IPS-15b (cell line): Measurements from ENCODE around the gene PHACTR2.
A peak's percentile ranks its signal among the peaks of the same experiment; 100 is the strongest.

ENCODE experiments used
- H3K27me3 ChIP-seq: one replicate; pipeline ENCODE4 v1.6.1; 2013; ENCODE audit warnings: low read length; ENCODE audit not compliant: control insufficient read depth, insufficient read depth
- H3K36me3 ChIP-seq: one replicate; pipeline ENCODE4 v1.6.1; 2013; ENCODE audit warnings: low read length; ENCODE audit not compliant: control insufficient read depth, insufficient read depth
- H3K4me1 ChIP-seq: one replicate; pipeline ENCODE4 v1.6.1; 2013; ENCODE audit warnings: mild to moderate bottlenecking, low read length; ENCODE audit not compliant: control insufficient read depth, insufficient read depth
- H3K4me3 ChIP-seq: one replicate; pipeline ENCODE4 v1.5.1; 2013; ENCODE audit warnings: low read depth, low read length
- H3K9ac ChIP-seq: one replicate; pipeline ENCODE4 v1.6.1; 2013; ENCODE audit warnings: low read depth, mild to moderate bottlenecking, low read length
- H3K9me3 ChIP-seq: one replicate; pipeline ENCODE4 v1.6.1; 2013; ENCODE audit warnings: mild to moderate bottlenecking, low read length; ENCODE audit not compliant: control insufficient read depth, insufficient read depth

PHACTR2 gene

DNA sequence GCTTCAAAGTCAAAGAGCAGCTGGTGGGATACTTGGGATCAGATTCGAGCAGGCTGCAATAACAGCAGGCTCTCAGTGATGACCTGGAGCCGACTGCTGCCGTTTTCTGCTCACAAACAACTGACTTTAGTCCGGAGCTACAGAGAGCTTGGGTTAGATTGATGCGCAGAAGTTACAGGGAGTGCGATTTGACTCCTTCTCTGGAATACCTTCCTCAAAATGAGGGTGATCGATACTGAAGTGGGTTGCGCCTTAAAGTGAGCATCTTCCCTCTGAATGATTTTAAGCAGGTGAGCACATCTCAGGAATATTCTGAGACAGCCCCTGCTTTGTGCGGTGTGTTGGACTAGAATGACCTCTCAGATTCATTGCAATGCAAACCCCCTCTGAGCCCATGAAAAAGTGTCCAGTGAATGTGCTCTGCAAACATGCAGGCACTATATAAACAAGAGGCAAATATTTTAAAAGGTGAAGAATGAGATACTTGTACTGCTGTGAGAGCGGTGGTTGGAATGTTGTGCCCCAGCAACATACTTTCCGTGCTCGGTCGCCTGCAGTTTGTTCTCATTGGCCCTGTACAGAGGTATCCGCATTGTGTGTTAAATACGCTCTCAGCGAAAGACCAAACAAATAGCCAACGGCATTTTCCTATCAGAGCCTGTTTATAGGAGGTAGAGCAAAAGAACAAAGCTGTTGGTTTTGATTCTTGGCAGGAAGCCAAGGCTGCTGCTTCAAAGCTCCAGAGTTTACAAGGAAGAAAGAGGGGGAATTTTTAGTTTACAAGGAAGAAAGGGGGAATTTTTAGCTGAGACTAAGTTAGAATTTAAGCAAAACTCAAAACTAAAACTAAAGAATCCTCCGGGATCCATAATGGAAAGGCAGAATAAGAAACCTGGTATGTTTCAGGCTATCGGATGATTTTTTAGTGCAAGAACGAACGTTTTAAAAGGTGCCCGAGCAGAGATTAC lies 67.7 kb downstream of the PHACTR2 start:
- peak overlapping the region; percentile 70 for H3K9ac ChIP-seq

DNA sequence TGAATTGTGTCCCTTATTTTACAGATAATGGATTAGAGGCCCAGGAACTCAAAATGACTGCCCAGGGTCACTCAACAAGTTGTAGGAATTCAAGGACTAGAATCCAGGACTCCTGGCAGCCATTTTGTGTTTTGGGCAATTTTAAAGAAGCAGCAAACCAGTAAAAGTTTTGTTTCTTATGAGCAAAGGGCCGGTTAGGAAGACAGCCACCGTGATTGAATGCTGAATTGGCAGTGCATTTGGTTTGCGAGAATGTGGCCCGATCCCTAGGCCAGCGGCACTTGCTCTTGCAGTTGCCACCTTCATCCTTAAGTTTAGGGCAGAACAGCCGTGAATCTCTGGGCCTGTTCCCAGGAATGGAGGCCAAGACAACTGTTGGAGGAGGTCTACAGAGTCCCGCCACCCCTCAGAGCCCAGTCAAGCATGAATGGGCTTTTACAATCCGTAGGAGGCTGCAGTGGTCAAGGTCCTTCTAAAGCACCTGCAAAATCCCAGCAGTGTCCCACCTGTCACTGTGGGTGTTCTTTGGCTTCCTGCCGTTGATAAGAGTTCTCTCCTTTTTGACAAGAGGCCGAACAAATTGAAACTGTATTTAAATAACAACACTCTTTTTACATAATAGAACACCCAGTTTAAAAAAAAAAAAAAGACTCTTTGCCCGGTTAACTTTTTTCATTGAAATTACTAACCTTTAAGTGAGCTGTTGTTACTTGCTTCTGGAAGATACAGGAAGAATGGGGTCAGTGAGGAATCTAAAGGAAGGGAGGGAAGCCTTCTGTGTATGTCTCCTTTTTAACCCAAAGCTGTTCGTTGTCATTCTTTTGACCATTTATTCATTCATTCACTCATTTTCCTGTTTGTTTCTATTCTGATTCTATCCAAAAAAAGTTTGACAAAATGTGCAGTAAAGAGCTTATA lies 68.7 kb downstream of the PHACTR2 start:
- H3K9me3 ChIP-seq = no peaks in the 10 kb centered on the region
- no peaks in the 10 kb centered on the region for H3K27me3 ChIP-seq
- peaks cover 61% of the 10 kb centered on the region for H3K4me1 ChIP-seq
- peak overlapping the region; percentile 35 for H3K4me3 ChIP-seq
- no peaks in the 10 kb centered on the region for H3K36me3 ChIP-seq
- peak overlapping the region; percentile 70 for H3K9ac ChIP-seq

More for the DNA sequence above, 67.7 kb downstream of the PHACTR2 start:
- Histone ChIP-seq H3K4me3 (peak overlapping the region; percentile 35), H3K4me1 (peaks cover 54% of the 10 kb centered on the region), H3K27me3 (no peaks in the 10 kb centered on the region), H3K9me3 (no peaks in the 10 kb centered on the region), H3K36me3 (no peaks in the 10 kb centered on the region)

DNA sequence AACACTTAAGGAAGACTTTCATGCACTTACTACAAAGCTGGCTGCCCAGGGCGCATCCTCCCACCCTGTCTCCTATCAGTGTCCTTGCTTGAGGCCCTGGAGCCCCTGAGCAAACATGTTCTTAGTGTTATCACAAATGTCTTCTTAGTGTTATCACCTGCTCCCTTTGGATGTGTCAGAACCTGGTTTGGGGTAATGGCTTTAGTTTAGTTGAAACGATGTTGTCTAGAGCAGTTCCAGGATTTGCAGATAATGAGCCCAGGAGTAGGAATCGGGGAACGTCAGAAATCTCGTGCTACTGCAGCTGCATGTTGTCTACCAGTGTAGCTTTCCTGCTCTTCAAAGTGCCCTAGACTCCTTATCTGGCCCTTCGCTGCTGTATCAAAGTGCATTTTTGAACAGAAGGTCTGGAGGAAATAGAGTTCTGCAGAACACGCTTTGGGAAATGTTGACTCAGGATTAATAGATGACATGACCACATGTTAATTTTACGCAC lies 69.6 kb downstream of the PHACTR2 start:
- Histone ChIP-seq H3K27me3 (no peaks in the 10 kb centered on the region), H3K4me1 (peaks cover 62% of the 10 kb centered on the region), H3K9me3 (no peaks in the 10 kb centered on the region), H3K4me3 (no peak overlapping the region), H3K36me3 (no peaks in the 10 kb centered on the region), H3K9ac (no peak overlapping the region)

DNA sequence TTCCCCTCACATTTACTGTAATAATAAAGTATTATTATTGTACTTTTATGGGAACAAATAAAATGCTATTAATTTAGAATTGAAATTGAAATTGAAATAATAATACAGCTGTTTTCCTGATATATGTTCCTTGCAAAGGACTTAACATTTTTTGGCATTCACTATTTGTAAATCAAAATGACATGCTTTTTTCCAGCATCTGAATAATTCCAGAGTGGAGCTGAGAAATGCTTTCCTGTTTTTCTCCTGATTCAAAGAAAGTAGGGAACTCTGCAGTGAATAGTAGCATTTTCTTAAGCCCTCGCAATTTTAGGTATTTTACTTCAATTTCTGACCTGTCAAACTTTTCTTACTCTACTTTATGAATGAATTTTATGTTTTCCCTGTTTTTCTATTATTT lies 72.1 kb downstream of the PHACTR2 start:
- Histone ChIP-seq H3K4me3 (no peak overlapping the region), H3K9me3 (no peaks in the 10 kb centered on the region), H3K36me3 (no peaks in the 10 kb centered on the region), H3K27me3 (no peaks in the 10 kb centered on the region), H3K9ac (peak overlapping the region; percentile 5), H3K4me1 (peaks cover 56% of the 10 kb centered on the region)

DNA sequence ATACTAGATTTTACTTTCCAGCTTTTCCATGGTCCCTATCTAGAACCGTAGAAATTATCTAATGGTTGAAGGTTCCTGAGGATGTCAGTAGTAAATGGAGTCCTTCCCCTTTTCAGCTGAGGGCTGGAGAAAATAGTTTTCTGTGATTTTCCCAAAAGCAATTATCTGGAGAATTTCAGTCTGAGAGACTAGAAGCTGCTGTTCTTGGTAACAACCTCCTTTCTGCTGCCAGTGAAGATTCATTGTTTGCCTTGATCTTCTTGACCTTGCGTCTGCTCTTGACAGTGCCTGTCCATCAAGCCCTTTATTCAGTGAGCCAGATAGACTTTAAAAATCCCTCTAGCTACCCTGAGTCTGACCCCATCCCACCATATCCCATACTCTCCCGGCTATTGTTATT lies 73.1 kb downstream of the PHACTR2 start:
- H3K4me3 ChIP-seq = no peak overlapping the region
- H3K27me3 ChIP-seq = no peaks in the 10 kb centered on the region
- H3K36me3 ChIP-seq = no peaks in the 10 kb centered on the region
- no peak overlapping the region for H3K9ac ChIP-seq
- H3K9me3 ChIP-seq = no peaks in the 10 kb centered on the region
- H3K4me1 ChIP-seq = peaks cover 46% of the 10 kb centered on the region

DNA sequence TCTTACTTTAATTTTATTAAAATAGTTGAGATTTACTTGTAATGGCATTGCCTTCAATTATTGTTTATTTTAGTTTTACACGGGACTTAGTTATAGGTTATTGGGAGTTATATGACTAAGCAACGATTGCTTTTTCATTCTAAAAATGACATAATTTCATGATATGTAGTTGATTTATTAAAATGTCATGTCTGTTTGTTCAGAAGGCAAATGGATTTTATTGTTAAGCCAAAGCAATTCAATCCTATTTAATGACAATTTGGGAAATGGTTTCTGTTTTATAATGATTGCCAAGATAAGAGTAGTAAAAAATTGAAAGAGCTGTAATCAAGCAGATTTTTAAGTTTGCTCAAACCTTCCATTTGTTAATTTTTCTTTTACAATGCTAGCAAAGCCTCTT lies 74.7 kb downstream of the PHACTR2 start:
- no peak overlapping the region for H3K9ac ChIP-seq
- H3K4me1 ChIP-seq = peaks cover 35% of the 10 kb centered on the region
- H3K4me3 ChIP-seq = no peak overlapping the region
- H3K36me3 ChIP-seq = no peaks in the 10 kb centered on the region
- no peaks in the 10 kb centered on the region for H3K27me3 ChIP-seq
- no peaks in the 10 kb centered on the region for H3K9me3 ChIP-seq

DNA sequence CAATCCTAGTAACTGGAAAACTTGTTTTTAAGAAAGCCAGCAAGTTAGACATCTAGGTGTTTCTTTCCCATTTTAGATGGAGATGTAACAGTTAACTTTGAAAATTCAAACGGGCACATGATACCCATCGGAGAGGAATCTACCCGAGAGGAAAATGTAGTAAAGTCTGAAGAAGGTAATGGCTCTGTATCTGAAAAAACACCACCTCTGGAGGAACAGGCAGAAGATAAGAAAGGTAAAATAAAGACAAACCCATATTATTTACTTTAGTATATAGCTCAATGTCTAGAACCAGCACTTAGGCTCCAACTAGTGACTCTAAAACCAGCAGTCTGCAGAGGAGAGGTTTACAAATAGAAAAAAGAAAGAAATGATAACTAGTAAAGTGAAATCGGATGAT lies 75.9 kb downstream of the PHACTR2 start:
- H3K9me3 ChIP-seq = no peaks in the 10 kb centered on the region
- H3K4me3 ChIP-seq = no peak overlapping the region
- no peaks in the 10 kb centered on the region for H3K27me3 ChIP-seq
- H3K9ac ChIP-seq = no peak overlapping the region
- H3K4me1 ChIP-seq = peaks cover 24% of the 10 kb centered on the region
- H3K36me3 ChIP-seq = no peaks in the 10 kb centered on the region

DNA sequence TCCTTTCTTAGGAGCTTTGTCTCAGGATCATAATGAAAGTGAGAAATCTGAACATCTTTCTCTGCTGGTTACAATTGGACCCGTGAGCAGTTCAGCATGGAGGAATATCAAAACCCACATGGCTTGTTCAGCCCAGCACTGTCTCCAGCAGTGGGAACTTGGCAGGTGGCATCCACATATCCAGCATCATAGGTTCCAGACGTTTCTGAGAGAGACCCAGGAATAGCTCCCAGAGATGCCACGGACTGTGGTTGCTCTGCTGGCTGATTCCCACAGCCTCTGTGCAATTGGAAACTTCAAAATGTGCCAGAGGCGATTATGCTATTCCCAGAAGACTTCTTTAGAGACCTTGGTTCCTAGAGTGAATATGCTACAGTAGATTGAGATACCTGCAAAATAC lies 76.4 kb downstream of the PHACTR2 start:
- peaks cover 19% of the 10 kb centered on the region for H3K4me1 ChIP-seq
- H3K9me3 ChIP-seq = no peaks in the 10 kb centered on the region
- no peaks in the 10 kb centered on the region for H3K36me3 ChIP-seq
- H3K9ac ChIP-seq = no peak overlapping the region
- H3K4me3 ChIP-seq = no peak overlapping the region
- no peaks in the 10 kb centered on the region for H3K27me3 ChIP-seq

DNA sequence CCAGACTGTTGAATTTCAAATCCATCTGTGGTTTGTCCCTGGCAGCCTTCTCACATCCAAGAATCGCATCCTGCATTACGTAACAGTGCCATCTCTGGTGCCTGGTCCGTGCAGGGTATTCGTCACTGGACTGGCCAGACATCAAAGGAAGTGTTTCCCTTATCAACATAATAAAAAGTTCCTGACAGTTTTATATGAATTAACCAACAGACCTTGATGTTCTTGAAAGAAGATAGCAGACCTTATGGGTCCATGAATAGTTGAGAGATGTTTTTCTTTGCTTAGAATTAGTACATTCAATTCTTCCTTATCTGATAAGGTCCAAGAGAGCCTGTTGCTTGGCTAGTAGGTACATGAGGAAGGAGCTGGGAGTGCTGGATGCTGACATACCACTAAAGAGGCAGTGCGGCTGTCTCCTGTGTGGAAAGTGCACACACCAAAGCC lies 77.6 kb downstream of the PHACTR2 start:
- Histone ChIP-seq H3K9ac (no peak overlapping the region), H3K27me3 (no peaks in the 10 kb centered on the region), H3K4me3 (no peak overlapping the region), H3K4me1 (peaks cover 8% of the 10 kb centered on the region), H3K36me3 (no peaks in the 10 kb centered on the region), H3K9me3 (no peaks in the 10 kb centered on the region)

DNA sequence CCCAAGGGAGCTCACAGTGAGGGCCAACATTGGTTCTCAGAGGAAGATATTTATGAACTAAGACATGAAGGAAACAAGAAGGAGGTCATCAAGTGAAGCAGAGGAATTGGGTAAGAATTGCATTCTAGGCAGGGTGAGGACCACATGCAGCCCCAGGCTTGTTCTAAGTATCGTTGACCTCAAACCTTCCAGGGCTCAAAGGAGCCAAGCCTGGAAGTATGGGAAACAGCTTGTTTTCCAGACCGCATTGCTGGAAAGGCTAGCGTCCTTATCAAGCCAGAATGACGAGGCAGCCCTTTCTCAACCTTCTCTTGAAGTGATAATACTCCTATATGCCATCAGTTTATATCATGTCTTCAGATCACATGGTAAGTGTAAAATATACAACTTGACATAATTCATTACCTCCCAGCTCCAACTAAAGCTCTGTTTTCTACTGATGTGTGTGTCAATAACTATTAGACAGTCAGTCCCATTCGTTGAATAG lies 79.6 kb downstream of the PHACTR2 start:
- Histone ChIP-seq H3K27me3 (no peaks in the 10 kb centered on the region), H3K9ac (no peak overlapping the region), H3K4me3 (no peak overlapping the region), H3K9me3 (no peaks in the 10 kb centered on the region), H3K4me1 (no peaks in the 10 kb centered on the region), H3K36me3 (no peaks in the 10 kb centered on the region)

DNA sequence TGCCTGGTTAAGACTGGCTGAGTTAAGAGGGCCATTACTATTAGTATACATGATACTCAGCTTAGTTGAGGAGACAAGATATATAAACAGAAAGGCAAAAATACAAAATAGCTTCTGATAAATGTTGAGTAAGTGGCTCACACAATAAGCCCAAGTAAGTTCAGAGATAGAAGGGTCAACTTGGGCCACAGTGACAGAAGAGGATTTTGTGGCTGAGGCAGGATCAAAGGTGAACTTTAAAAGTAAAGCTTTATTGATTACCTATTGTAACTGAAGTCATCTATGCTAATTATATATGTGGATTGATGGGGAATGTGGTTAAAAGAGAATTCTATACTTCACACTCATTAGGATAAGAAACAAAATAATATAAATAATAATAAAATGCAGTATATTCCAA lies 80.8 kb downstream of the PHACTR2 start:
- no peaks in the 10 kb centered on the region for H3K36me3 ChIP-seq
- H3K9ac ChIP-seq = no peak overlapping the region
- H3K9me3 ChIP-seq = no peaks in the 10 kb centered on the region
- H3K27me3 ChIP-seq = no peaks in the 10 kb centered on the region
- H3K4me3 ChIP-seq = no peak overlapping the region
- no peaks in the 10 kb centered on the region for H3K4me1 ChIP-seq
